Measurements from ENCODE around the gene LRPAP1. TPM values are rescaled to one million over a fixed set of nuclear protein-coding genes. Genes with fewer than 3 reads are reported as not detected.

The LRPAP1 gene
- total RNA-seq, 4 donors from 2014 or later: 82.6 to 116 (median 109) TPM

GRCh38 chr4:3488820-3489219, 43.4 kb downstream of the LRPAP1 start:
- DNase-seq: no peak
- no peaks in the 10 kb centered on the region for H3K36me3 ChIP-seq

GRCh38 chr4:3487861-3488260, 44.4 kb downstream of the LRPAP1 start:
- H3K9me3 ChIP-seq: no peaks in the 10 kb centered on the region
- H3K27me3 ChIP-seq: peaks cover 0 to 22% of the 10 kb centered on the region in 2 donors
- no peak for DNase-seq
- no peak overlapping the region for H3K27ac ChIP-seq
- no peak overlapping the region for H3K4me3 ChIP-seq
- TF ChIP-seq POLR2A (IDR thresholded peaks at IDR 0.05) (no peak), CTCF (IDR thresholded peaks at IDR 0.05) (no peak)
- H3K4me1 ChIP-seq: peaks cover 0 to 34% (median 12%) of the 10 kb centered on the region in 4 donors
- H3K36me3 ChIP-seq: no peaks in the 10 kb centered on the region

More at GRCh38 chr4:3488820-3489219, 43.4 kb downstream of the LRPAP1 start:
- TF ChIP-seq CTCF (IDR thresholded peaks at IDR 0.05) (no peak), POLR2A (IDR thresholded peaks at IDR 0.05) (no peak)
- Histone ChIP-seq H3K27me3 (peaks cover 0 to 22% of the 10 kb centered on the region in 2 donors), H3K4me3 (no peak overlapping the region), H3K4me1 (peaks cover 0 to 29% (median 12%) of the 10 kb centered on the region in 4 donors), H3K9me3 (no peaks in the 10 kb centered on the region), H3K27ac (no peak overlapping the region)

GRCh38 chr4:3486541-3487540, 45.4 kb downstream of the LRPAP1 start:
- Histone ChIP-seq H3K27me3 (peaks cover 0 to 18% of the 10 kb centered on the region in 2 donors), H3K27ac (peak overlapping the region in 1 of 4 donors; percentile 81), H3K4me3 (peak overlapping the region in 1 of 4 donors; percentile 43), H3K9me3 (no peaks in the 10 kb centered on the region), H3K36me3 (no peaks in the 10 kb centered on the region), H3K4me1 (peaks cover 0 to 34% (median 12%) of the 10 kb centered on the region in 4 donors)
- peak in 1 of 3 donors; percentile 60 for DNase-seq
- TF ChIP-seq POLR2A (IDR thresholded peaks at IDR 0.05): no peak
- no peak for TF ChIP-seq CTCF (IDR thresholded peaks at IDR 0.05)

- H3K36me3 ChIP-seq: no peaks in the 10 kb centered on the region
- TF ChIP-seq POLR2A (IDR thresholded peaks at IDR 0.05): no peak
- no peak for TF ChIP-seq CTCF (IDR thresholded peaks at IDR 0.05)
- peaks cover 0 to 14% of the 10 kb centered on the region in 2 donors for H3K27me3 ChIP-seq
- H3K9me3 ChIP-seq: no peaks in the 10 kb centered on the region
- H3K27ac ChIP-seq: peak overlapping the region in 2 of 4 donors; percentile 37 to 81
- peak overlapping the region in 2 of 4 donors; percentile 19 to 43 for H3K4me3 ChIP-seq
- peak in 1 of 3 donors; percentile 40 for DNase-seq
- peaks cover 0 to 34% (median 12%) of the 10 kb centered on the region in 4 donors for H3K4me1 ChIP-seq
Observed at GRCh38 chr4:3485886-3486540, 46.2 kb downstream of the LRPAP1 start.

GRCh38 chr4:3485011-3485791, 47.0 kb downstream of the LRPAP1 start:
- DNase-seq: peak in 2 of 3 donors; percentile 85 to 87

More at GRCh38 chr4:3485011-3485791, 47.0 kb downstream of the LRPAP1 start:
- Histone ChIP-seq H3K27ac (peak overlapping the region in 2 of 4 donors; percentile 37 to 81), H3K27me3 (peaks cover 0 to 14% of the 10 kb centered on the region in 2 donors), H3K4me3 (peak overlapping the region in 3 of 4 donors; percentile 12 to 43 (median 19)), H3K4me1 (peaks cover 0 to 37% (median 12%) of the 10 kb centered on the region in 4 donors), H3K9me3 (no peaks in the 10 kb centered on the region), H3K36me3 (no peaks in the 10 kb centered on the region)
- TF ChIP-seq POLR2A (IDR thresholded peaks at IDR 0.05) (no peak), CTCF (IDR thresholded peaks at IDR 0.05) (no peak)
